Suprapubic skin (tissue), 4 donors: Measurements from ENCODE around the gene UNC93A.

ENCODE experiments used
- CTCF ChIP-seq, 2 donors: fragments of 200-600 bp in 1 of 2; fragments of 450-650 bp in 1 of 2; sonication (generic) in 1 of 2; IDR thresholded peaks; one replicate each; pipeline ENCODE4 v1.5.1; 2016 to 2019; ENCODE audit warnings: antibody characterized with exemption in 2 of 2, mild to moderate bottlenecking in 1 of 2, moderate library complexity in 1 of 2
- POLR2A ChIP-seq, 2 donors: fragments of 450-650 bp; IDR thresholded peaks; one replicate each; pipeline ENCODE4 v1.6.1; 2017; ENCODE audit warnings: antibody characterized with exemption in 2 of 2, mild to moderate bottlenecking in 2 of 2, moderate library complexity in 2 of 2
- POLR2AphosphoS5 ChIP-seq, 3 donors: sonication (generic); formaldehyde crosslinking; IDR thresholded peaks; one replicate each; pipeline ENCODE4 v1.6.1; 2017; ENCODE audit warnings: antibody characterized with exemption in 3 of 3

- no peak for TF ChIP-seq CTCF (IDR thresholded peaks at IDR 0.05)
- TF ChIP-seq POLR2A (IDR thresholded peaks at IDR 0.05), result no peak
- no peak for TF ChIP-seq POLR2AphosphoS5 (IDR thresholded peaks at IDR 0.05)
Measured at GRCh38 chr6:167356874-167357273, 65.8 kb downstream of the UNC93A start.
